Ishikawa (cell line): Measurements from ENCODE around the gene DEDD2.

Experiments
- CEBPB ChIP-seq: IDR thresholded peaks from 2 replicates; pipeline ENCODE4 v1.6.1; 2012
- CREB1 ChIP-seq: IDR thresholded peaks from 2 replicates; pipeline ENCODE4 v1.6.1; 2012; ENCODE audit warnings: low read depth
- EGR1 ChIP-seq: IDR thresholded peaks from 2 replicates; pipeline ENCODE4 v1.6.1; 2012
- EP300 ChIP-seq: IDR thresholded peaks from 2 replicates; pipeline ENCODE4 v1.6.1; 2012; ENCODE audit warnings: borderline replicate concordance
- FOXM1 ChIP-seq: IDR thresholded peaks from 2 replicates; pipeline ENCODE4 v1.6.1; 2012; ENCODE audit warnings: low read depth, borderline replicate concordance
- NFIC ChIP-seq: IDR thresholded peaks from 2 replicates; pipeline ENCODE4 v1.6.1; 2012
- RAD21 ChIP-seq: IDR thresholded peaks from 2 replicates; pipeline ENCODE4 v1.6.1; 2012; ENCODE audit warnings: low read depth
- TAF1 ChIP-seq: IDR thresholded peaks from 2 replicates; pipeline ENCODE4 v1.6.1; 2012; ENCODE audit warnings: low read depth, mild to moderate bottlenecking
- TCF12 ChIP-seq: IDR thresholded peaks from 2 replicates; pipeline ENCODE4 v1.6.1; 2012; ENCODE audit warnings: low read depth
- TEAD4 ChIP-seq: IDR thresholded peaks from 2 replicates; pipeline ENCODE4 v1.6.1; 2012
- YY1 ChIP-seq: IDR thresholded peaks from 2 replicates; pipeline ENCODE4 v1.6.1; 2012; ENCODE audit warnings: low read depth
- ZBTB7A ChIP-seq: IDR thresholded peaks from 2 replicates; pipeline ENCODE4 v1.6.1; 2012; ENCODE audit warnings: low read depth
- TF ChIP-seq, protein P1 (sequence below): IDR thresholded peaks from 2 replicates; pipeline ENCODE4 v1.6.1; 2012
- TF ChIP-seq, protein P2 (sequence below): IDR thresholded peaks from 2 replicates; pipeline ENCODE4 v1.6.1; 2012; ENCODE audit warnings: low read depth, mild to moderate bottlenecking
- TF ChIP-seq, protein P3 (sequence below): IDR thresholded peaks from 2 replicates; pipeline ENCODE4 v1.6.1; 2012

DEDD2 gene

DNA sequence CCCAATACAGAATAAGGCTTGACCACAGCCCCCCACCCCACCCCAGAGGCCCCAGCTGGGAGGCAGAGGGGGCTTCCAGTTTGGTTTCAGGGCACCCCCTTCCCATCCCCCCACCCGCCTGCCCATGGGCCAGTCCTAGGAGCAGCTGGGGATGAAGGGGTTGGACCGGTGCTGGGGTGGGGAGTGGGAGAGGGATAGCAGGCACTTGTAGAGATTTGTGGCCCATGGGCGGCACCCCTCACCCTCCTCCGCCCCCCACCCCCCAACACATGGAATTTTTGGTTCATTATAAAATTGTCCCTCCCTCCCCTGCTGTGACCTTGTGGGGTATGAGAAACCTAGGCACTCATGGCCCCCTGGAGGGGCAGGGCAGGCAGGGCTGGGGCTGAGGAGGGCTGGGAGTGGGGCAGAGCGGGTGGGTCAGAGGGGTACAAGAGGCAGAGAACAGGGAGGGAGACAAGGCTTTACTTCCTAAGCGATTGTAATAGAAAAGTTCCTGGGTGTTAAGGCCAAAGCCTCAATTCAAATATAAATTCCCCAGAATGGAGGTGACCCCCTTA is 30.2 kb upstream of the DEDD2 start:
- TF ChIP-seq ZBTB7A (no peak), EGR1 (no peak), TAF1 (no peak), FOXM1 (no peak), TCF12 (no peak), EP300 (no peak), TEAD4 (no peak)

DNA sequence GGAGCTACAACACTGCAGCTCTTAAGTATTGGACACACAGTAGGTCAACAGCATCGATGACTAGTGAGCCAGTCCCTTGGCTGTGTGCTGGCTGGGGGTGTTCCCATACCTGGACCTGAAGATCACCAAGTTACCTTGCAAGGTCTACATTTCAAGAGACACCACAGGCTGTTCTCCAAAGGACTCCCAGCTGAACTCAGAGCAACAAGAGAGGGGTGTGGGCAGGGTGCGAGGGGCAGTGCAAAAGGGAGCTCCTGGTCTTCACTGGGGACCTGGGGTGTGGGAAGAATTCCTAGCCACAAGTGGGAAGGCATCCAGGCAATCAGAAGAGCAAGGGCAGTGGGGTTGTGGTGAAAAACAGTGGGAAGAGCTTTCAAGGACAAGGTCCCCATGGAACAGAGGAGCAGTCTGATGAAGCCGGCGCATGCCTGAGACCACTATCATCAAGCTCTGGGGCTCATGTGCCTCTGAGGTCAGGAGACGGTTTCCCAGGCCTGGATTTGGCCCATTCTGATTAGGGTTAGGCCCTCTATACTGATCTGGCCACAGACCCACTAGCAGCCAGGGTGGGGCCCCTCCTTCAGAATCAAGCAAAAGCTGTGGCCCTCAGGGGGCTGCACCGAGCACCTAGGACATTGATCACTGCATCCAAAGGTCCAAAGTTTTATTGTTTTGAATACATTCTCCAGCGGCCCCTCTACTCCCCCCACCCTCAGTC is 29.6 kb upstream of the DEDD2 start:
- TF ChIP-seq, protein P1, sequence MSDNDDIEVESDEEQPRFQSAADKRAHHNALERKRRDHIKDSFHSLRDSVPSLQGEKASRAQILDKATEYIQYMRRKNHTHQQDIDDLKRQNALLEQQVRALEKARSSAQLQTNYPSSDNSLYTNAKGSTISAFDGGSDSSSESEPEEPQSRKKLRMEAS, result no peak
- TF ChIP-seq EGR1, result no peak
- no peak for TF ChIP-seq CEBPB
- TF ChIP-seq TCF12, result no peak
- TF ChIP-seq EP300, result no peak
- TF ChIP-seq NFIC, result no peak

DNA sequence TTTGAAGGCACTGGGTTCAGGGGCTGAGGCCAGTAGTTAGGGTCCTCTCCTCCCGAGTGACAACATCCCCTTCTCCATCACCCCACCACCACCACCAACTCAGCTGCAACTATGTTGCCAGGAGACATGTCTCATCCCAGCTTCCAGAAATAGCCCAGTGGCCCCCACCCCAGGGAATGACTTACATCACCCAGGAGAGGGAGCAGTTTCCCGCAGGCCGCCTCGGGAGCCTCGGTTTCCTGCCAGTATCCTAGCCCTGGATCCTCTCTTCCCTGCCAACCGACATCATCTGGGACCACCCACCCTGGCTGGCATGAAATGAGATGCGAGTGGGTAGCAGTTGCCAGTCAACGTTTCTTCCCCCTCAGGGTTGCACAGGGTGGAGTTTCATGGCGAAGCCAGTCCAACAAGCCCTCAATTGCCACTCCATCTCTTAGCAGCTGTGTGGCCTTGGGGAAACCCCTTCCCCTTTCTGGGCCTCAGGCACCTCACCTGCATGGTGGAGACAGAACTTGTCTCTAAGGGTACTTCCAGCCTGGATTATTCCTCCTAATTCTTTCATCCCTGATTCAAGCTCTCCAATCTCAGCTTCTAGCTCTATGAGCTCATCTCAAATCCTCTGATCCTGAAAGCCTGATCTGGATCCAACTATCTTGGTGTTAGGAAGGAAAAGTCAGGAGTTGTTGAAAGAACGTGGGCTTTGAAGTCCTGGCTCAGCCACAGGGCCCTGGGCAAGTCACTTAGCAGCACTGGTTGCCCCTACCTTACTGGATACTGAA is 28.9 kb upstream of the DEDD2 start:
- TF ChIP-seq, protein P2, sequence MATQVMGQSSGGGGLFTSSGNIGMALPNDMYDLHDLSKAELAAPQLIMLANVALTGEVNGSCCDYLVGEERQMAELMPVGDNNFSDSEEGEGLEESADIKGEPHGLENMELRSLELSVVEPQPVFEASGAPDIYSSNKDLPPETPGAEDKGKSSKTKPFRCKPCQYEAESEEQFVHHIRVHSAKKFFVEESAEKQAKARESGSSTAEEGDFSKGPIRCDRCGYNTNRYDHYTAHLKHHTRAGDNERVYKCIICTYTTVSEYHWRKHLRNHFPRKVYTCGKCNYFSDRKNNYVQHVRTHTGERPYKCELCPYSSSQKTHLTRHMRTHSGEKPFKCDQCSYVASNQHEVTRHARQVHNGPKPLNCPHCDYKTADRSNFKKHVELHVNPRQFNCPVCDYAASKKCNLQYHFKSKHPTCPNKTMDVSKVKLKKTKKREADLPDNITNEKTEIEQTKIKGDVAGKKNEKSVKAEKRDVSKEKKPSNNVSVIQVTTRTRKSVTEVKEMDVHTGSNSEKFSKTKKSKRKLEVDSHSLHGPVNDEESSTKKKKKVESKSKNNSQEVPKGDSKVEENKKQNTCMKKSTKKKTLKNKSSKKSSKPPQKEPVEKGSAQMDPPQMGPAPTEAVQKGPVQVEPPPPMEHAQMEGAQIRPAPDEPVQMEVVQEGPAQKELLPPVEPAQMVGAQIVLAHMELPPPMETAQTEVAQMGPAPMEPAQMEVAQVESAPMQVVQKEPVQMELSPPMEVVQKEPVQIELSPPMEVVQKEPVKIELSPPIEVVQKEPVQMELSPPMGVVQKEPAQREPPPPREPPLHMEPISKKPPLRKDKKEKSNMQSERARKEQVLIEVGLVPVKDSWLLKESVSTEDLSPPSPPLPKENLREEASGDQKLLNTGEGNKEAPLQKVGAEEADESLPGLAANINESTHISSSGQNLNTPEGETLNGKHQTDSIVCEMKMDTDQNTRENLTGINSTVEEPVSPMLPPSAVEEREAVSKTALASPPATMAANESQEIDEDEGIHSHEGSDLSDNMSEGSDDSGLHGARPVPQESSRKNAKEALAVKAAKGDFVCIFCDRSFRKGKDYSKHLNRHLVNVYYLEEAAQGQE, result no peak
- TF ChIP-seq TEAD4 (no peak), TAF1 (no peak), RAD21 (peak; percentile 31; the same call in 1 of the 2 replicates), TCF12 (no peak), EP300 (no peak)

DNA sequence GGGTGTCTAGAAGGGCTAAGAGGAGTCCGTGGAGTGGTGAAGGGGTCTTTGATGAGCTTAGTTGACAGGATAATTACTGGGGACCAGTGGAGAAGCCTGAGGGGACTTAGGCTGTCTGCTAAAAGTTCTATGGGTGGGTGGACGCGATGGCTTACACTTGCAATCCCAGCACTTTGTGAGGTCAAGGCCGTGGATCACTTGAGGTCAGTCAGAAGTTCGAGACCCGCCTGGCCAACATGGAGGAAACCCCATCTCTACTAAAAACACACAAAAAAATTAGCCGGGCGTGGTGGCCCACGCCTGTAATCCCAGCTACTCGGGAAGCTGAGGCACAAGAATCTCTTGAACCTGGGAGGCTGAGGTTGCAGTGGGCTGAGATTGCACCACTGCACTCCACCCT is 27.8 kb upstream of the DEDD2 start:
- TF ChIP-seq CEBPB, result no peak
- TF ChIP-seq, protein P1, result no peak
- no peak for TF ChIP-seq TCF12
- TF ChIP-seq, protein P3, sequence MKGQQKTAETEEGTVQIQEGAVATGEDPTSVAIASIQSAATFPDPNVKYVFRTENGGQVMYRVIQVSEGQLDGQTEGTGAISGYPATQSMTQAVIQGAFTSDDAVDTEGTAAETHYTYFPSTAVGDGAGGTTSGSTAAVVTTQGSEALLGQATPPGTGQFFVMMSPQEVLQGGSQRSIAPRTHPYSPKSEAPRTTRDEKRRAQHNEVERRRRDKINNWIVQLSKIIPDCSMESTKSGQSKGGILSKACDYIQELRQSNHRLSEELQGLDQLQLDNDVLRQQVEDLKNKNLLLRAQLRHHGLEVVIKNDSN, result no peak
- no peak for TF ChIP-seq YY1
- TF ChIP-seq EGR1, result no peak
- TF ChIP-seq TAF1, result no peak
- TF ChIP-seq FOXM1, result no peak
- TF ChIP-seq NFIC, result no peak
- TF ChIP-seq RAD21, result no peak
- TF ChIP-seq EP300, result no peak
- no peak for TF ChIP-seq CREB1
- TF ChIP-seq, protein P2, result no peak
- TF ChIP-seq ZBTB7A, result no peak
- no peak for TF ChIP-seq TEAD4

DNA sequence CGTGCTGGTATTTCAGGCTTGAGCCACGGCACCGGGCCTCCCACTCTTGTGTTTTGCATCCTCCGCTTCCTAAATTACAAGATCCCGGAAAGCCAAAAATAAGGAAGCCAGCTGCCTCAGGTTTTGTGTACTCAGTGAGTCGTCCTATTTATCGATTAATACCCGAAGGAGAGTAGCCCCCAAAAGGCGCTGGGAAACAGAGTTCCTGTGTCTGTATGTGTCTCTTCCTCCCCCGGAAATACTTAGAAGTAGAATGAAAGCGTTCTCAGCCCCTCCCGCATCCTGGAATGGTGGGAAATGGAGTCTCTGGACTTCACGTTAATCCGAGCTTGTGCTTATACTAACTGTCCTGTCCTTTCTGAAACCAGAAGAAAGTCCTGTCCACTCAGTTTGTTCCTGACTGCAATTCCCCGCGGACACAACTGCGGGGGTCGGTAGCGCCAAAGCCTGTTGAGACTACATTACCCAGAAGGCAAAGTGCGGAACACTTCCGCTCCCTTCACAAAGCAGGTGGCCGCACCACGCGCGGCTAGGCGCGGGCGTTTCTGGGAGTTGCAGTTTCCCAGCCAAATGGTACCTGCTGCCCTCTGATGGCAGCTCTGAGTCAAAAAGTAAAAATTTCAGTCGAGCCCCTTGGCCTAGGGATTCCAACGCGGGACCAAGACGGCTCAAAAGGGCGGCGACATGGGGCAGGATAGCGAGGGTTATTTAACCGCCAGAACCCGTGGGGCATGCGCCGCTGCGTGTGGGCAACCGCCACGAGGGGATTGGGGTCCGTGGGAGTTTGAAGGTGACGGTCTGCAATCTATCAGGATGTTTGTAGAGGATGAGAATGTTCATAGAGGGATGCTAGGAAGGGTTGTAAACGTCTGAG is 27.1 kb upstream of the DEDD2 start:
- peak; percentile 7; the same call in 1 of the 2 replicates for TF ChIP-seq NFIC
- peak; percentile 8; the same call in 1 of the 2 replicates for TF ChIP-seq EGR1
- TF ChIP-seq YY1, result peak; percentile 61
- TF ChIP-seq TEAD4, result no peak
- TF ChIP-seq RAD21, result peak; percentile 25; the same call in 1 of the 2 replicates
- TF ChIP-seq ZBTB7A, result no peak
- no peak for TF ChIP-seq FOXM1
- peak; percentile 66 for TF ChIP-seq CREB1
- TF ChIP-seq, protein P1, result peak; percentile 65
- peak; percentile 52; the same call in 1 of the 2 replicates for TF ChIP-seq TCF12
- TF ChIP-seq, protein P3, result peak; percentile 90
- no peak for TF ChIP-seq EP300
- TF ChIP-seq TAF1, result peak; percentile 57
- TF ChIP-seq CEBPB, result no peak; the same call in 1 of the 2 replicates
- TF ChIP-seq, protein P2, result no peak
